Hindlimb muscle (tissue), 1 donor: ENCODE measurements around the gene MELK. TPM values are rescaled to one million over a fixed set of nuclear protein-coding genes. Genes with fewer than 3 reads are reported as not detected.

Experiments
- DNase-seq: peaks from one replicate; pipeline ENCODE4 v3.0.0-alpha.2; 2013
- polyA plus RNA-seq: library from polyadenylated mRNA; unstranded; fragments of 120-200 nt; gene quantifications from one replicate; pipeline ENCODE4 v1.2.1, GENCODE V29; 2013; ENCODE audit not compliant: insufficient read length

The MELK gene
- polyA plus RNA-seq, 1 donor = 8.5 TPM

GRCh38 chr9:36676091-36676490 lies 103.4 kb downstream of the MELK start:
- DNase-seq = no peak

GRCh38 chr9:36676778-36677485 lies 104.2 kb downstream of the MELK start:
- DNase-seq = no peak

- no peak for DNase-seq
Observed at GRCh38 chr9:36677611-36678010, 104.9 kb downstream of the MELK start.

GRCh38 chr9:36679710-36680109 lies 107.0 kb downstream of the MELK start:
- DNase-seq = no peak

- DNase-seq = no peak
Observed at GRCh38 chr9:36686471-36686870, 113.8 kb downstream of the MELK start.

GRCh38 chr9:36690412-36691168 lies 117.9 kb downstream of the MELK start:
- DNase-seq = no peak

- DNase-seq = no peak
Observed at GRCh38 chr9:36691671-36692070, 119.0 kb downstream of the MELK start.

- no peak for DNase-seq
Observed at GRCh38 chr9:36698984-36699383, 126.3 kb downstream of the MELK start.

GRCh38 chr9:36704148-36704547 lies 131.5 kb downstream of the MELK start:
- no peak for DNase-seq

- no peak for DNase-seq
Observed at GRCh38 chr9:36713515-36714490, 141.1 kb downstream of the MELK start.

GRCh38 chr9:36716496-36716895 lies 143.8 kb downstream of the MELK start:
- DNase-seq = no peak

- no peak for DNase-seq
Observed at GRCh38 chr9:36717276-36717675, 144.6 kb downstream of the MELK start.

GRCh38 chr9:36718612-36719011 lies 145.9 kb downstream of the MELK start:
- no peak for DNase-seq

- DNase-seq = no peak
Observed at GRCh38 chr9:36720043-36720442, 147.3 kb downstream of the MELK start.

- DNase-seq = no peak
Observed at GRCh38 chr9:36721846-36722588, 149.3 kb downstream of the MELK start.

- DNase-seq = no peak
Observed at GRCh38 chr9:36725777-36726356, 153.2 kb downstream of the MELK start.

Other genes with a start within 250 kb of the MELK start
- gene RNF38, start 172.6 kb upstream of the MELK start, polyA plus RNA-seq = 27.0 TPM